ENCODE results near the gene CFAP99.
A peak's percentile ranks its signal among the peaks of the same experiment; 100 is the strongest.
"Not testable (repeated sequence)": the region's sequence is repeated elsewhere in the genome, so short reads cannot be mapped to it uniquely, and the experiment has no call there.

Gene CFAP99

DNA sequence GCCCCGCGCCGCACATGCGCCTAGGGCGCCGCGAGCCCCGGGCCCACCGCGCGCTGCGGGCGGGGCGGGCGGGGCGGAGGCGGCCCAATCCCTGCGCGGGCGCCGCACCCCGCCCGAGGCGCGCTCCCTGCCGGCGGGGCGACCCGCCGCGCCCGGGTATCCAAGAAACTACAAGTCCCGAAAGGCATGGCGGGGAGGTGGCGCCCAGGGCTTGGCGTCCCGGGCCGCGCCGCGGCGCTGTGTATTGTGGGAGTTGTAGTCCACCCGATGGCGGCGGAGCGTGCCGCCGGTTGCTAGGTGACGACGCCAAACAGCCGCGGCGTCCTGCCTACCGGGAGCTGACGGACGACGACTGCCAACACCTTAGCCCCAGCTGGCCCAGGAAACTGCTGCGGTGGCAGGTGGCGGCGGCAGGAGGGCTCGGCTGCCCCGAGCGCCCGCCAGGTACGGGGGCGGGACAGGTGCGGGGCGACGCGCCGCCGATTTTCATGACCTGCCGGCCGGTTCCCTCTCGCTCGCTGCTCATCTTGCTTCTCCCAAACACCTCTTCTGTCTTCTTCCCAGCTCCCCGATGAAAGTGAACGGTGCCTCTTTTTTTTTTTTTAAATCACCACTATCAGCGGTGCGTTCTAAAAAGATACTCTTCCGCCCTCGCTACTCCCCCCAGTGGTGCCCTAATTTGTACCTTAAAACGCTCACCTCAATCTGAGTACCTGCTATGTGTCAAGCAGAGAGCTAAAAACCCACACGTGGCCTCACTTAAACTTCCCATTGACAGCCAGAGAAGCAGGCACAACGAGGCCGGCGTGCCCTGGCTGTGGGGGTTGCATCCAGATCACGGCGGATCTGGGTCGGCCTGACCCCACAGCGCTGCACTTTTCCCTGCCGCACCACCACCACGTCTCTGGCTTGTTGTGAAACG lies at the start of gene CFAP99:
Gene CFAP99 (plus strand): TSS at position 306 of the 922 bp plus-strand sequence.
- DNase-seq (ENCODE audit: low spot score in 2 of 2), result peak; percentile 93 to 98
- Histone ChIP-seq H3K36me3 (replicated peaks) (no peaks in the 10 kb centered on the region), H3K27me3 (ENCODE audit: low read depth) (peaks cover 45% of the 10 kb centered on the region), H3K4me3 (peak within 1 kb of the TSS; percentile 41), H3K4me1 (no peaks in the 10 kb centered on the region; the same call in 1 of the 2 replicates), H3K9me3 (no peaks in the 10 kb centered on the region)
- in situ Hi-C loops (cut with MboI; ENCODE audit: low sequenced_read_pairs), result no loop called here

DNA sequence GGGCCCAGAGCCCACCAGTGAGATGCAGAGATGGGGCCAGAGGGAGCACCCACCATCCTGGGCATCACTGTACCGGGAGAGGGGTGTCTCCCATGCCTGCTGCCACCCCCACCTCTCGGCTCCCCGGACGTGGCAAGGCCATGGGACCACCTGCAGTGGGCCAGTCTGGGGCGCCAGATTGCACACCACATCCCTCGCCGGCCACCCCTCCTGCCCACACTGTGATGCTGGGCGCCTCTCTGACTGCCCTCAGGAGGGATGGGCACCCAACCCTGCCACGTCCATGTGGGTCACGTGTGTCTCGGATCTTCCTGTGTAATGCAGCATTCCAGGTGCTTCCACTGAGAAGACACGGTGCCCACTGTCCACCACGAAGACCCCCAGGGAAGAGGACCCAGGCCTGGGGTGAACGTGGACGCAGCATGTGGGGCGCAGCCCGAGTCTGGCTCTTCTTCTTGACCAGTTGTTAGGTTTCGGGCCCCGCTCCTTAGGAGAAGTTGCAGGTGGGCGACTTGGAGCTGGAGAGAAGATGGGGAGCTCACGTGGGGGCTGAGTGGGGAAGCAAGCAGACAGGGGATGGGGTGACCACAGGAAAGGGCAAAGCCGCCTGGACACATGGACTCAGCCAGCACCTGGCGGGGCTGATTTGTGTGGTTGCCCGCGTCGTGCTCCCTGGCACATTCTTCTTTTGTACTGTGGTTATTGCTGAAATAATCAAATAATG lies 48.0 kb upstream of the CFAP99 start:
- no peak for DNase-seq (ENCODE audit: low spot score in 2 of 2)
- Histone ChIP-seq H3K36me3 (replicated peaks) (no peaks in the 10 kb centered on the region), H3K4me1 (no peaks in the 10 kb centered on the region), H3K4me3 (no peak overlapping the region), H3K27me3 (ENCODE audit: low read depth) (no peaks in the 10 kb centered on the region), H3K9me3 (no peaks in the 10 kb centered on the region)
- in situ Hi-C loops (cut with MboI; ENCODE audit: low sequenced_read_pairs), result no loop called here

DNA sequence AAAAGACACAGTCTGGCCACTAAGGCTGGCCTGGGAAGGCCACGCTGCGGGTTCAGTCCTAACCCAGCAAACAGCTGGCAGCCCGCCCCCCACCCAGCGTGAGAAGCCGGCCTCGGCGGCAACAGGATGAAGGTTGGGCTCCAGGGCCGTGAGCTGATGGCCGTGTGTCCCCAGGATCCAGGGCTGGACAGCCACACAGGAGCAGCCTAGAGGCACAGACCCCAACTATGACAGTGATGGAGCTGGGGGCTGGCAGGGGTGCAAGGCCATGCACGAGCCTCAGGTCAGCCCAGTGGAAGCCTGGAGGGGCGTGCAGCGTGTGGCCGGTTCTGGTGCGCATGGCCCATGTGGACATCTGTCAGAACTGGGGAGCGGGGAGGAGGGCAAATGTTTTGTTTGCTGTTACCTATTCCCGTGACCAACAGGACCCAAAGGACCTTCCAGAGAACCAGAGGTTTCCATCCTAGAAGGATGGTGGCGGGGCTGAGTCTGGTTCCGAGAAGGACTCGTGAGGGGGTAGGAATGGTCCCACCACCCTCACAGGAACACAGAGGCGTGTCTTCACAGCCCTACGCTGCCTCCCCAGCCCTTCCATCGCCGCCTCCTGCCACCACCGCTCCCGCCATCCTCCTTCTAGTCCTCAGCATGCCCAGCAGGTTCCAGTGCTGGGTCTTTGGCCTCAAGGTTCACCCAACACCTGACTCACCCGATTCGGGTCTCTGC lies 46.8 kb upstream of the CFAP99 start:
- no peak for DNase-seq (ENCODE audit: low spot score in 2 of 2)
- H3K4me3 ChIP-seq, result no peak overlapping the region
- no peaks in the 10 kb centered on the region for H3K36me3 ChIP-seq (replicated peaks)
- H3K4me1 ChIP-seq, result no peaks in the 10 kb centered on the region
- no peaks in the 10 kb centered on the region for H3K27me3 ChIP-seq (ENCODE audit: low read depth)
- no peaks in the 10 kb centered on the region for H3K9me3 ChIP-seq
- in situ Hi-C loops (cut with MboI; ENCODE audit: low sequenced_read_pairs), result no loop called here

DNA sequence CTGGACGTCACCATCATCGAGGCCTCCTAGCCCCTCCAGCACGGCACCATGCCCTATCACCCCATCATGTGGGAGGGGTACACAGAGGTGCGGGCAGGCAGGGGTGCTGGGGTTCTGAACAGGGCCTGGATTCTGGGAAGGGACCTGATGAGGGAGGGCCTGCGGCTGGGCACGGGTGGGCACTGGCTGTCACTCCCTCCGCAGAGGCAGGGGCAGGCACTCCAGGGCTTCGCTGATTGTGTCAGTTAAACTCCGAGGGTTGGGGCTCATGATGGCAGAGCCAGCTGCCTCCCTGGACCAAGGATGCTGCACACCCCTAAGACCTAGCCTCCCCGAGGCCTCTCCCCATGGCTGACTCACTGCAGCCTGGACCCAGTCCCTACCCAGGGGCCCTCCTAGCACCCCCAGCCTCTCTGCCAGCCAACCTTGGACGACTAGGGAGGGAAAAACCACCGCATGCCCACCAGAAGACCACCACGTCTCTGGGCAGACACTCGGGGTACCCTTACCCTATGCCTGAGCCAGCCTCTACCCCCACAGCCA lies 46.2 kb upstream of the CFAP99 start:
- no peak for DNase-seq (ENCODE audit: low spot score in 2 of 2)
- no peaks in the 10 kb centered on the region for H3K4me1 ChIP-seq
- H3K9me3 ChIP-seq, result no peaks in the 10 kb centered on the region
- H3K4me3 ChIP-seq, result no peak overlapping the region
- in situ Hi-C loops (cut with MboI; ENCODE audit: low sequenced_read_pairs), result no loop called here
- no peaks in the 10 kb centered on the region for H3K36me3 ChIP-seq (replicated peaks)
- H3K27me3 ChIP-seq (ENCODE audit: low read depth), result no peaks in the 10 kb centered on the region

DNA sequence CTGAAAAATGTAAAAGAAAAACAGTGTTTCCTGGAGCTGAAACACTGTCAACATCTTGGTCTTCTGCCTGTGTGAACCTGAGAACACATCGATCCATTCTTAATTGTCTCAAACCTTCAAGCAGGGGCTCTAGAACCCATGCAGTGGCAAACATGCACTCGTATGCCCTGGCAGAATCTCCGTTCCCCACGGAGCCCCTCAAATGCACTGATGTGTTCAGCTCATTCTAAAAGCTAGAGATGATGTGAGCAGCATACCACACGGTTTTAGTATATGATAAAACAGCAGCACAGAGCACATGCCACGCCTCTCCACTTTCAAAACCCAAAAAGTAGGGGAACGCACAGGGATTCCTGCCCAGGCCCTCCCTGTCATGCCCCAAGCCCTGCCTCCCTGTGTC lies 45.2 kb upstream of the CFAP99 start:
- DNase-seq (ENCODE audit: low spot score in 2 of 2), result no peak
- Histone ChIP-seq H3K27me3 (ENCODE audit: low read depth) (no peaks in the 10 kb centered on the region), H3K4me3 (no peak overlapping the region), H3K4me1 (no peaks in the 10 kb centered on the region), H3K36me3 (replicated peaks) (no peaks in the 10 kb centered on the region), H3K9me3 (no peaks in the 10 kb centered on the region)
- in situ Hi-C loops (cut with MboI; ENCODE audit: low sequenced_read_pairs), result no loop called here

DNA sequence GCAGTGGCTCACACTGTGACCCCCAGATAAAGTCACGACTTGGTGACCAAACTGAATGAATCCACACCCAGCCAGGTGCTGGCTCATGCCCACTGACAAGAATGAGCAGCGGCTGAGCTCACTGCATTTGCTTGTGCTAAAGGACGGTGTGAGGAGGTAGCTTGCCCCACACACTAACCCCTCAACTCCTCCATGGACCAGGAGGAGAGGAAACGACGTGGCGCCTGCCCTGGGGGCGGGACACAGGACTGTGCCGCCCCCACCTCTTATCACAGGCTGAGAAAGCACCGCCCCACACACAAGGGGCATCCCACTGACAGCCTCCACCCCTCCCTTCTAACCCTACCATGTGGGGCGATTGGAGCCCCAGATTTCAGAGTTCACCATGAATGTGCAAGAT lies 43.3 kb upstream of the CFAP99 start:
- DNase-seq (ENCODE audit: low spot score in 2 of 2), result no peak
- in situ Hi-C loops (cut with MboI; ENCODE audit: low sequenced_read_pairs), result no loop called here
- no peaks in the 10 kb centered on the region for H3K36me3 ChIP-seq (replicated peaks)

DNA sequence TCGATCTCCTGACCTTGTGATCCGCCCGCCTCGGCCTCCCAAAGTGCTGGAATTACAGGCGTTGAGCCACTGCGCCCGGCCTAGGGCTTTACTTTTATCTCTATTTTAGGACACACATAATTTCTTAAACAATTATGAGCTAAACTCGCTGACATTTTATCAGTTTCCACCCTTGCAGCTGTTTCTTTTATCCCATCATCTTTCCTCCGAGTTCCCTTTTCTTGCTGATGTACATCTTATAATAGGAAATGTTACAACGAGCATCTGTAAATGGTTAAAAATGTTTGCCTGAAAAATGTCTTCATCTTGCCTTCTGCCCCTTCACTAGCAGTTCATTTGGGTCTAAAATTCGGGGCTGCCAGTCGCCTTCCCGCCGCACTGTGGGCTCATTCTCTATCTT lies 41.5 kb upstream of the CFAP99 start:
- Histone ChIP-seq H3K36me3 (replicated peaks) (no peaks in the 10 kb centered on the region), H3K9me3 (no peaks in the 10 kb centered on the region), H3K4me3 (no peak overlapping the region), H3K27me3 (ENCODE audit: low read depth) (no peaks in the 10 kb centered on the region), H3K4me1 (no peaks in the 10 kb centered on the region)
- in situ Hi-C loops (cut with MboI; ENCODE audit: low sequenced_read_pairs), result no loop called here
- no peak for DNase-seq (ENCODE audit: low spot score in 2 of 2)

More for the DNA sequence above, 43.3 kb upstream of the CFAP99 start:
- Histone ChIP-seq H3K9me3 (no peaks in the 10 kb centered on the region), H3K27me3 (ENCODE audit: low read depth) (no peaks in the 10 kb centered on the region), H3K4me3 (no peak overlapping the region), H3K4me1 (no peaks in the 10 kb centered on the region)

DNA sequence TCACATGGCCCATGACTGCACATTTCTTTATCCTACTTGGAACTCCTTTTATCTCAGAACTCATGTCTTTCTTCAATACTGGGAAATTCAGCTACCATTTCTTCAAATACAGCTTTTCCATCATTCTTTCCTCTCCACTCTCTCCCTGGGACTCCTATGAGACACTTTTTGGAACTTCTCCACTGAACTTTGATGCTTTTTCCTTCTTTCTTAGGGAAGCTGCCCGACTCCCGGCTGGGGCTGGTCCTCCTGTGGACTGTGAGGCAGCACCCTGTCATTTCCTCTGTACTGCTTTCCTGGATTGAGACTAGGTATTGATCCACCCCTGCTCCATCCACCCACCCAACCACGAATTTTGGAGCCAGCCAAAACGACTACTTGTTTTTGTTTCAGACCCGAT lies 40.4 kb upstream of the CFAP99 start:
- Histone ChIP-seq H3K4me3 (no peak overlapping the region), H3K4me1 (no peaks in the 10 kb centered on the region), H3K36me3 (replicated peaks) (no peaks in the 10 kb centered on the region), H3K27me3 (ENCODE audit: low read depth) (no peaks in the 10 kb centered on the region), H3K9me3 (no peaks in the 10 kb centered on the region)
- in situ Hi-C loops (cut with MboI; ENCODE audit: low sequenced_read_pairs), result no loop called here
- no peak for DNase-seq (ENCODE audit: low spot score in 2 of 2)

DNA sequence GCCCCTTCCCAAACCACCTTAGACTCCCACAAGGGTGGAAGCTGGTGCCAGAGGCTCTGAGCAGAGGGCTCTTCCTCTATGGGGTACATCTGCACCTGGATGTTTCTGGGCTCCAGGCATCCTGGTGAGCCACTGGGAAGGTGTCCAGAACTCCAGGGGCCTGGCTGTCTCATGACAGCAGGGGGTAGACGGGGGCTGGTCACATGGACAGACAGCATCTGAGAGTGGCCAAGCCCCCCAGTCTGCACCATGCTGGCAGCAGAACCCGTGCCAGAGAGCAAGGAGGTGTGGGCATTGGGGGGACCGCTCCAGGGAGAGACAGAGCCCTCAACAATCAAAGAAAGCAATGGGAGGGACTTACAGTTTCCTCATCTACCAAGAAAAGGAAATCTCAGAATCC lies 39.9 kb upstream of the CFAP99 start:
- in situ Hi-C loops (cut with MboI; ENCODE audit: low sequenced_read_pairs), result no loop called here

DNA sequence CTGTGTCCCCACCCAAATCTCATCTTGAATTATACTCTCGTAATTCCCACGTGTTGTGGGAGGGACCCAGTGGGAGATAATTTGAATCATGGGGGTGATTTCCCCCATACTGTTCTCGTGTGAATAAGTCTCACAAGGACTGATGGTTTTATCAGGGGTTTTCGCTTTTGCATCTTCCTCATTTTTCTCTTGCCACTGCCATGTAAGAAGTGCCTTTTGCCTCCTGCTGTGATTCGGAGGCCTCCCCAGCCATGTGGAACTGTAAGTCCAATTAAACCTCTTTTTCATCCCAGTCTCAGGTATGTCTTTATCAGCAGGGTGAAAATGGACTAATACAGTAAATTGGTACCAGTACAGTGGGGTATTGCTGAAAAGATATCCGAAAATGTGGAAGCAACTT lies 38.2 kb upstream of the CFAP99 start:
- DNase-seq (ENCODE audit: low spot score in 2 of 2); H3K4me3 ChIP-seq; in situ Hi-C loops (cut with MboI; ENCODE audit: low sequenced_read_pairs); H3K36me3 ChIP-seq (replicated peaks); H3K4me1 ChIP-seq; H3K27me3 ChIP-seq (ENCODE audit: low read depth); H3K9me3 ChIP-seq: not testable (repeated sequence)

More for the DNA sequence above, 39.9 kb upstream of the CFAP99 start:
- Histone ChIP-seq H3K27me3 (ENCODE audit: low read depth) (no peaks in the 10 kb centered on the region), H3K9me3 (no peaks in the 10 kb centered on the region), H3K4me3 (no peak overlapping the region), H3K4me1 (no peaks in the 10 kb centered on the region), H3K36me3 (replicated peaks) (no peaks in the 10 kb centered on the region)
- no peak for DNase-seq (ENCODE audit: low spot score in 2 of 2)

DNA sequence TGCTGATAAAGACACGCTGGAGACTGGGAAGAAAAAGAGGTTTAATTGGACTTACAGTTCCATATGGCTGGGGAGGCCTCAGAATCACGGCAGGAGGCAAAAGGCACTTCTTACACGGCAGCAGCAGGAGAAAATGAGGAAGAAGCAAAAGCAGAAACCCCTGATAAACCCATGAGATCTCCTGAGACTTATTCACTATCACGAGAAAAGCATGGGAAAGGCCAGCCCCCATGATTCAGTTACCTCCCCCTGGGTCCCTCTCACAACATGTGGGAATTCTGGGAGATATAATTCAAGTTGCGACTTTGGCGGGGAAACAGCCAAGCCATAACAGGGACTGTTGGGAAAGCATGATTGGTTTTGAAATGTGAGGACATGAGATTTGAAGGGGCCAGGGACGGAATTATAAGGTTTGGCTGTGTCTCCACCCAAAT lies 36.0 kb upstream of the CFAP99 start:
- H3K27me3 ChIP-seq (ENCODE audit: low read depth); H3K4me1 ChIP-seq; DNase-seq (ENCODE audit: low spot score in 2 of 2); in situ Hi-C loops (cut with MboI; ENCODE audit: low sequenced_read_pairs); H3K9me3 ChIP-seq; H3K36me3 ChIP-seq (replicated peaks); H3K4me3 ChIP-seq: not testable (repeated sequence)

DNA sequence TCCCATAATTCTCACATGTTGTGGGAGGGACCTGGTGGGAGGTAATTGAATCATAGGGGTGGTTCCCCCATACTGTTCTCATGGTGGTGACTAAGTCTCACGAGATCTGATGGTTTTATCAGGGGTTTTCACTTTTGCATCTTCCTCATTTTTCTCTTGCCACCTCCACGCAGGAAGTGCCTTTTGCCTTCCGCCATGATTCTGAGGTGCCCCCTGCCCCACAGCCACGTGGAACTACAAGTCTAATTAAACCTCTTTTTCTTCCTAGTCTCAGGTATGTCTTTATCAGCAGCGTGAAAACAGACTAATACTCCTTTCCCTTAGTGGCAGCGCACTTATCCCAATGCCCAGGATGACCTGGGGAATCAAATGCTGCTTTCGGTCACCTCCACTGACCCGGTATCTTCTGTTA lies 35.5 kb upstream of the CFAP99 start:
- H3K36me3 ChIP-seq (replicated peaks); H3K9me3 ChIP-seq; H3K4me3 ChIP-seq; in situ Hi-C loops (cut with MboI; ENCODE audit: low sequenced_read_pairs); H3K27me3 ChIP-seq (ENCODE audit: low read depth); H3K4me1 ChIP-seq; DNase-seq (ENCODE audit: low spot score in 2 of 2): not testable (repeated sequence)

DNA sequence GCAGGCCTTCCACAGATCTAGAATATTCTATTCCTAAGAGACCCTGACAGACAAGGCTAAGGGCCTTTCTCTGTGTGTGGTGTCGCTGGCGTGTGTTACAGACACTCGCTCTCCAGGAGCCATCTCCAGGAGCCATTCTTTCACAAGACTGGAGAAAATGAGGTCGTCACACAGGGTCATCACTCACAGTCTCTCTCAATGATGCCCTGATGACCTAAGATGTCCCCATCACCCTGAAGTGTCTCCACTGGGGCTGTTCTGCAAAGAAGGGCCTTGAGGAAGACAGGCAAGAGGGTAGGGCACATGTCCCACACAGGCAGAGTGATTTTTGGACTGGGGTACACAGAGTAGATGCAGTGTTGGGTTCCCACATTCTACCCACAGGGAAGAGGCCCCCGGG lies 35.0 kb upstream of the CFAP99 start:
- in situ Hi-C loops (cut with MboI; ENCODE audit: low sequenced_read_pairs), result no loop called here
- Histone ChIP-seq H3K27me3 (ENCODE audit: low read depth) (no peaks in the 10 kb centered on the region), H3K4me3 (no peak overlapping the region), H3K9me3 (no peaks in the 10 kb centered on the region), H3K36me3 (replicated peaks) (no peaks in the 10 kb centered on the region), H3K4me1 (no peaks in the 10 kb centered on the region)
- no peak for DNase-seq (ENCODE audit: low spot score in 2 of 2)

Measured in HAP-1 (cell line).